SK-N-SH (cell line): ENCODE data around the gene VPS52. TPM values are rescaled to one million over a fixed set of nuclear protein-coding genes. Genes with fewer than 3 reads are reported as not detected.

Experiments
- CTCF ChIA-PET: fragments of 300-600, 350-600 bp; formaldehyde crosslinking; extraction: SDS; loops from one replicate; lab custom pipeline; 2021; lab: Yijun Ruan, JAX
- POLR2A ChIA-PET: fragments of 350-600 bp; sonication (Branson Sonifier 250); formaldehyde crosslinking; extraction: SDS; loops from one replicate; lab custom pipeline; 2020; ENCODE audit warnings: antibody characterized with exemption, inconsistent platforms; lab: Yijun Ruan, JAX
- DNase-seq: peaks from one replicate; pipeline ENCODE4 v3.0.0; 2012
- H2AFZ ChIP-seq: fragments of 200-600 bp; sonication (generic); 2 replicates; pipeline ENCODE4 v1.8.1; 2016; ENCODE audit warnings: antibody characterized with exemption, mild to moderate bottlenecking, low read depth
- H3F3A ChIP-seq: fragments of 200-600 bp; sonication (generic); replicated peaks from 2 replicates; pipeline ENCODE3; 2016; ENCODE audit warnings: antibody characterized with exemption, mild to moderate bottlenecking; ENCODE audit not compliant: insufficient read depth
- H3K27ac ChIP-seq, 2 experiments: fragments of 200-500 bp in 1 of 2; fragments of 200-600 bp in 1 of 2; sonication (Bioruptor generic) in 1 of 2; sonication (generic), shearing (Covaris generic) in 1 of 2; 2 replicates each; pipeline versions ENCODE4 v1.5.1 to v1.6.1; 2014 to 2016; ENCODE audit warnings: low read depth in 2 of 2, inconsistent platforms in 1 of 2, low read length in 1 of 2, mild to moderate bottlenecking in 1 of 2, mixed read lengths in 1 of 2
- H3K27me3 ChIP-seq: fragments of 200-600 bp; sonication (generic), shearing (Covaris generic); 2 replicates; pipeline ENCODE4 v1.6.1; 2016; ENCODE audit warnings: mixed run types; ENCODE audit not compliant: insufficient read depth
- H3K36me3 ChIP-seq, 2 experiments: fragments of 200-500 bp in 1 of 2; fragments of 200-600 bp in 1 of 2; sonication (Bioruptor generic) in 1 of 2; sonication (generic) in 1 of 2; replicated peaks in 1 of 2; 2 replicates each; pipeline versions ENCODE3 to v1.5.1; 2014 to 2016; ENCODE audit warnings: low read length in 1 of 2, mild to moderate bottlenecking in 1 of 2; ENCODE audit not compliant: insufficient read depth in 2 of 2, control insufficient read depth in 1 of 2
- H3K4me1 ChIP-seq, 2 experiments: fragments of 200-500 bp in 1 of 2; fragments of 200-600 bp in 1 of 2; sonication (Bioruptor generic) in 1 of 2; sonication (generic), shearing (Covaris generic) in 1 of 2; 2 replicates each; pipeline versions ENCODE4 v1.5.1 to v1.6.1; 2014 to 2016; ENCODE audit warnings: low read depth in 1 of 2, low read length in 1 of 2, mixed run types in 1 of 2; ENCODE audit not compliant: insufficient read depth in 2 of 2, control insufficient read depth in 1 of 2
- H3K4me2 ChIP-seq: fragments of 200-600 bp; sonication (generic), shearing (Covaris generic); 2 replicates; pipeline ENCODE4 v1.6.1; 2017; ENCODE audit warnings: mixed run types
- H3K4me3 ChIP-seq, 2 experiments: fragments of 200-500 bp in 1 of 2; fragments of 200-600 bp in 1 of 2; sonication (Bioruptor generic) in 1 of 2; sonication (generic), shearing (Covaris generic) in 1 of 2; 2 replicates each; pipeline versions ENCODE4 v1.5.1 to v1.8.1; 2014 to 2016; ENCODE audit warnings: low read depth in 2 of 2, inconsistent platforms in 1 of 2, low read length in 1 of 2, mild to moderate bottlenecking in 1 of 2, mixed read lengths in 1 of 2, moderate library complexity in 1 of 2
- H3K79me2 ChIP-seq: fragments of 200-600 bp; sonication (generic); 2 replicates; pipeline ENCODE4 v1.8.1; 2017; ENCODE audit warnings: mild to moderate bottlenecking; ENCODE audit not compliant: insufficient read depth
- H3K9ac ChIP-seq: fragments of 200-600 bp; sonication (generic); 2 replicates; pipeline ENCODE4 v1.6.1; 2017; ENCODE audit warnings: mixed run types
- H3K9me2 ChIP-seq: fragments of 200-600 bp; sonication (generic); 2 replicates; pipeline ENCODE4 v1.6.1; 2017; ENCODE audit warnings: mixed run types
- H3K9me3 ChIP-seq: fragments of 200-600 bp; sonication (generic); 2 replicates; pipeline ENCODE4 v1.6.1; 2017; ENCODE audit warnings: mixed run types, mild to moderate bottlenecking, moderate library complexity
- H4K20me1 ChIP-seq: fragments of 200-600 bp; sonication (generic); 2 replicates; pipeline ENCODE4 v1.6.1; 2017; ENCODE audit warnings: mild to moderate bottlenecking, mixed run types; ENCODE audit not compliant: insufficient read depth
- ELF1 ChIP-seq: IDR thresholded peaks from 2 replicates; pipeline ENCODE4 v1.4.0; 2012
- EP300 ChIP-seq, 2 experiments: IDR thresholded peaks; 2 replicates each; pipeline versions ENCODE4 v1.4.0 to v1.6.1; 2012; ENCODE audit warnings: borderline replicate concordance in 1 of 2, low read depth in 1 of 2, low read length in 1 of 2
- FOXJ3 ChIP-seq: sonication (generic); formaldehyde crosslinking; IDR thresholded peaks from 2 replicates; pipeline ENCODE4 v1.5.1; 2020; ENCODE audit warnings: mild to moderate bottlenecking, missing genetic modification reagents
- POLR2AphosphoS5 ChIP-seq: IDR thresholded peaks from 2 replicates; pipeline ENCODE4 v1.6.1; 2012; ENCODE audit warnings: low read depth, low read length
- WGBS: methylation state at CpG from one replicate; pipeline ENCODE4 v1.1.6; 2017; ENCODE audit warnings: low lambda C conversion rate; 5-methylcytosine and 5-hydroxymethylcytosine counted together
- polyA plus RNA-seq, 3 experiments: library from polyadenylated mRNA; depleted of rRNA; stranded (reverse); fragments of >200 nt; gene quantifications; 2 replicates each; pipeline ENCODE4 v1.2.3, GENCODE V29; 2012
- TF ChIP-seq, protein P1 (sequence below): IDR thresholded peaks from 2 replicates; pipeline ENCODE4; 2012
- TF ChIP-seq, protein P2 (sequence below): IDR thresholded peaks from 2 replicates; pipeline ENCODE4 v1.4.0; 2012; ENCODE audit warnings: low read depth

The VPS52 gene
- polyA plus RNA-seq, 1 of the 3 experiments (the other 2 are of a cell fraction) = 74.0 TPM

DNA sequence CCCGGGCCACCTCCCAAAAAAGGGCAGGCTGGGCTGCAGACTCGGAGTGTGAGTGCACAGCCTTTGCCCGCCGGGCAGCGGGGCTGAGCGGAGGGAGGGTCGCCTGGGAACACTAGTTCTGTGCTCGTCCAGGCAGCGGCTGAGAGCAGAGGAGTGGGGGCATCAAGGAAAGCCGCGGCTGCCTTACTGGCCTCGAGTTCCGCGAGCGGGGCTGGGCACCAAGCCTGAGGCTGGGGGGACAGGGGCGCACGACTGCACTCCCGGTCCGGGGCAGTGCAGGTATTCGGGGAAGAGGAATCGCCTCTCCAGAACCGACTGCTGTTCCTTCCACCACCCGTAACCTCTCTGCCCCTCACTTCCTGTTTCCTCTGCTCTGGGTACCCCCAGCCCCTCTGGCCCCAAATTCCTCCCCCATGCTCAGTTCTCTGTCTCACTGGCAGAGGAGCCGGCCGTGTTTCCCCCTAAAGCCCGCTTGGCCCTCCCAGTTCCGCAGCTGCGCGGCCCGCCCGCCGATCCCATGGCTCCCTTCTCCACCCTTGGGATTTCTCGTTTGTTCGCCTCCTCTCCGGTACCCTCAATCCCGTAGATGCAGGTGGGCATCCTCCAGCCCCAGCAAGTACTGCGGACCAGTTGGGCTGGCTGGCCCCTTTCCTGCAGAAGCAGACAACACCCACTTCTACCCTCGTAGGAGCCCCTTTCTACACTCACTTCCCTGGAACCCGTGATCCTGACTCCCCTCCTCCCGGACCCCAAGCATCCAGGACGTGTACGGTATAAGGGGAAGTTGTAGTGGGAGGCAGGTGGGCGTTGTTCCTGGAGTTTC is 58.3 kb downstream of the VPS52 start:
- Histone ChIP-seq H3K27me3 (no peaks in the 10 kb centered on the region; the same call in 1 of the 2 replicates), H3K4me1 (peaks cover 4 to 25% of the 10 kb centered on the region in 2 experiments; a peak in 3 of 4 replicates), H3K4me3 (peak overlapping the region; percentile 57 to 66), H4K20me1 (no peaks in the 10 kb centered on the region), H2AFZ (peak overlapping the region; percentile 66; the same call in 1 of the 2 replicates), H3K36me3 (peaks cover 10 to 19% of the 10 kb centered on the region in 2 experiments), H3K9me2 (no peaks in the 10 kb centered on the region), H3K27ac (peak overlapping the region in 1 of 2 experiments; percentile 43; a peak in 1 of 4 replicates), H3K9ac (peak overlapping the region; percentile 31; the same call in 1 of the 2 replicates), H3K9me3 (no peaks in the 10 kb centered on the region), H3K79me2 (peaks cover 5% of the 10 kb centered on the region; the same call in 1 of the 2 replicates), H3K4me2 (peak overlapping the region; percentile 94), H3F3A (peaks cover 3% of the 10 kb centered on the region)
- peak; percentile 79 for DNase-seq
- ChIA-PET POLR2A (interaction anchor here (0.6 to 1.4 kb wide), 2 partner anchors 15 to 36 kb away, joined by 3 to 4 read pairs; no protein-coding TSS in a partner anchor), CTCF (interaction anchor here (1.1 to 2.7 kb wide), 2 partner anchors 35 to 52 kb away, joined by 5 to 9 read pairs; no protein-coding TSS in a partner anchor)
- WGBS = 7% methylated on average over 35 of the region's 43 CpGs
- TF ChIP-seq, protein P1, sequence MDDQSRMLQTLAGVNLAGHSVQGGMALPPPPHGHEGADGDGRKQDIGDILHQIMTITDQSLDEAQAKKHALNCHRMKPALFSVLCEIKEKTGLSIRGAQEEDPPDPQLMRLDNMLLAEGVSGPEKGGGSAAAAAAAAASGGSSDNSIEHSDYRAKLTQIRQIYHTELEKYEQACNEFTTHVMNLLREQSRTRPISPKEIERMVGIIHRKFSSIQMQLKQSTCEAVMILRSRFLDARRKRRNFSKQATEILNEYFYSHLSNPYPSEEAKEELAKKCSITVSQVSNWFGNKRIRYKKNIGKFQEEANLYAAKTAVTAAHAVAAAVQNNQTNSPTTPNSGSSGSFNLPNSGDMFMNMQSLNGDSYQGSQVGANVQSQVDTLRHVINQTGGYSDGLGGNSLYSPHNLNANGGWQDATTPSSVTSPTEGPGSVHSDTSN = peak; percentile 27; the same call in 1 of the 2 replicates
- TF ChIP-seq EP300 (IDR thresholded peaks at IDR 0.05; ENCODE audit: borderline replicate concordance in 1 of 2, low read depth in 1 of 2, low read length in 1 of 2) (0 out of 4 replicates have a peak, but pooled peaks of 1 of the 2 experiments have one; percentile 14), POLR2AphosphoS5 (peak; percentile 40; the same call in 1 of the 2 replicates), ELF1 (peak; percentile 18; the same call in 1 of the 2 replicates)
- TF ChIP-seq, protein P2, sequence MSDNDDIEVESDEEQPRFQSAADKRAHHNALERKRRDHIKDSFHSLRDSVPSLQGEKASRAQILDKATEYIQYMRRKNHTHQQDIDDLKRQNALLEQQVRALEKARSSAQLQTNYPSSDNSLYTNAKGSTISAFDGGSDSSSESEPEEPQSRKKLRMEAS = no peak

DNA sequence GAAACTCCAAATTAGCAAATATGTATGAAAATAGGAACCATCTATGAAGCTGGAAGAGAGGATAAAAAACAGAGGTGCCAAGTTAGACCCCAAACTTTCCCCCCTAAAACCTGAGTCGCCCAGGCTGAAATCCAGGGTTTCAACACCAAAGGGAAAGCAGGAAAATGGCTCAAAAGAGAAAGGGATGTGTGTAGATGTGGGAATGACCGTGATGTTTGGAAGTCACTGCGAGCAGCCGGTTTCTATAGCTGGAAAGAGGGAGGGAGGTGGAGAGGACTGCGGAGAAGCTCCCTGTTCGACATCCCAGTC is 58.9 kb downstream of the VPS52 start:
- CTCF ChIA-PET = interaction anchor here (1.0 to 2.7 kb wide), 4 partner anchors 30 to 51 kb away, joined by 3 to 9 read pairs (median 4); no protein-coding TSS in a partner anchor
- Histone ChIP-seq H3K36me3 (peaks cover 10 to 19% of the 10 kb centered on the region in 2 experiments), H3K9ac (peak overlapping the region; percentile 31; the same call in 1 of the 2 replicates)

More for the DNA sequence above, 58.9 kb downstream of the VPS52 start:
- H3K9me3 ChIP-seq = no peaks in the 10 kb centered on the region
- POLR2A ChIA-PET = interaction anchor here (0.6 to 1.4 kb wide), 2 partner anchors 16 to 36 kb away, joined by 3 to 4 read pairs; no protein-coding TSS in a partner anchor
- peaks cover 4 to 25% of the 10 kb centered on the region in 2 experiments; a peak in 3 of 4 replicates for H3K4me1 ChIP-seq
- no peak for TF ChIP-seq FOXJ3 (CRISPR knock-in tag)
- H3K27me3 ChIP-seq = no peaks in the 10 kb centered on the region
- DNase-seq = no peak
- H3K4me3 ChIP-seq = peak overlapping the region; percentile 57 to 66
- peaks cover 9% of the 10 kb centered on the region; the same call in 1 of the 2 replicates for H3K79me2 ChIP-seq
- H3K4me2 ChIP-seq = peak overlapping the region; percentile 94
- H2AFZ ChIP-seq = peak overlapping the region; percentile 66; the same call in 1 of the 2 replicates
- H3F3A ChIP-seq = peaks cover 3% of the 10 kb centered on the region
- WGBS = 15% methylated on average over 6 of the region's 6 CpGs
- peak overlapping the region in 1 of 2 experiments; percentile 3; a peak in 1 of 4 replicates for H3K27ac ChIP-seq
- no peaks in the 10 kb centered on the region for H3K9me2 ChIP-seq
- H4K20me1 ChIP-seq = no peaks in the 10 kb centered on the region
